NCI-H774 (cell line): ENCODE measurements around the gene STRIP1.
"Not testable (repeated sequence)": the region's sequence is repeated elsewhere in the genome, so short reads cannot be mapped to it uniquely, and the experiment has no call there.

Source experiments
- DNase-seq: peaks from one replicate; lab custom pipeline; 2025; lab: John Stamatoyannopoulos, UW

STRIP1 gene

GRCh38 chr1:110011527-110012041 lies 22.8 kb upstream of the STRIP1 start:
- no peak for DNase-seq

- DNase-seq = no peak
Measured at GRCh38 chr1:110012100-110012780, 22.2 kb upstream of the STRIP1 start.

- DNase-seq = no peak
Measured at GRCh38 chr1:110017792-110018191, 16.6 kb upstream of the STRIP1 start.

- DNase-seq = no peak
Measured at GRCh38 chr1:110018396-110018795, 16.0 kb upstream of the STRIP1 start.

GRCh38 chr1:110019770-110020169 lies 14.7 kb upstream of the STRIP1 start:
- DNase-seq = peak; percentile 27

- no peak for DNase-seq
Measured at GRCh38 chr1:110021285-110021684, 13.1 kb upstream of the STRIP1 start.

GRCh38 chr1:110024613-110025012 lies 9.8 kb upstream of the STRIP1 start:
- DNase-seq = no peak

- not testable (repeated sequence) for DNase-seq
Measured at GRCh38 chr1:110030687-110031086, 3.7 kb upstream of the STRIP1 start.

- DNase-seq = no peak
Measured at GRCh38 chr1:110032327-110032726, 2.1 kb upstream of the STRIP1 start.

GRCh38 chr1:110033421-110033820 lies 1.0 kb upstream of the STRIP1 start:
- no peak for DNase-seq

GRCh38 chr1:110034040-110034450 lies 379 bp upstream of the STRIP1 start:
- DNase-seq = no peak

GRCh38 chr1:110035236-110035752 lies 870 bp downstream of the STRIP1 start:
- DNase-seq = no peak

GRCh38 chr1:110038271-110038670 lies 3.8 kb downstream of the STRIP1 start:
- no peak for DNase-seq

GRCh38 chr1:110039641-110040040 lies 5.2 kb downstream of the STRIP1 start:
- no peak for DNase-seq

GRCh38 chr1:110040548-110040947 lies 6.1 kb downstream of the STRIP1 start:
- no peak for DNase-seq

- no peak for DNase-seq
Measured at GRCh38 chr1:110043016-110043415, 8.6 kb downstream of the STRIP1 start.

- DNase-seq = no peak
Measured at GRCh38 chr1:110047463-110047862, 13.0 kb downstream of the STRIP1 start.

- no peak for DNase-seq
Measured at GRCh38 chr1:110048240-110048639, 13.8 kb downstream of the STRIP1 start.

GRCh38 chr1:110048923-110049601 lies 14.6 kb downstream of the STRIP1 start:
- no peak for DNase-seq

GRCh38 chr1:110049801-110050601 lies 15.6 kb downstream of the STRIP1 start:
- no peak for DNase-seq

- no peak for DNase-seq
Measured at GRCh38 chr1:110050602-110051261, 16.3 kb downstream of the STRIP1 start.

- DNase-seq = no peak
Measured at GRCh38 chr1:110051262-110051648, 16.8 kb downstream of the STRIP1 start.
